Activated CD4-positive, CD25-positive, alpha-beta regulatory T cell treated with anti-CD3 and anti-CD28 coated beads, Interleukin-2, amount 50 U/mL, for 16 hours (primary cell): ENCODE results near the gene UGT2A1.
"Not testable (repeated sequence)": the region's sequence is repeated elsewhere in the genome, so short reads cannot be mapped to it uniquely, and the experiment has no call there.

Source experiments
- DNase-seq: peaks from one replicate; pipeline ENCODE4 v3.0.0-alpha.2; 2020; ENCODE audit warnings: low read depth, low spot score

Gene UGT2A1

GRCh38 chr4:69653147-69653546 is at the start of gene UGT2A1:
Gene UGT2A1 (minus strand): TSS chr4:69653247. CDS start chr4:69647644, 5,603 bp downstream.
- no peak for DNase-seq

- no peak for DNase-seq
These were observed 49.2 kb upstream of the UGT2A1 start for GRCh38 chr4:69702201-69702600.

GRCh38 chr4:69701696-69702095 is 48.6 kb upstream of the UGT2A1 start:
- DNase-seq = no peak

- no peak for DNase-seq
These were observed 44.6 kb upstream of the UGT2A1 start for GRCh38 chr4:69697536-69698242.

GRCh38 chr4:69689599-69689998 is 36.6 kb upstream of the UGT2A1 start:
- no peak for DNase-seq

- DNase-seq = no peak
These were observed 31.8 kb upstream of the UGT2A1 start for GRCh38 chr4:69684804-69685203.

GRCh38 chr4:69668680-69669079 is 15.6 kb upstream of the UGT2A1 start:
- DNase-seq = no peak

- DNase-seq = not testable (repeated sequence)
These were observed 11.0 kb upstream of the UGT2A1 start for GRCh38 chr4:69664009-69664408.

- DNase-seq = not testable (repeated sequence)
These were observed 8.2 kb upstream of the UGT2A1 start for GRCh38 chr4:69661130-69661803.

- DNase-seq = no peak
These were observed 5.1 kb upstream of the UGT2A1 start for GRCh38 chr4:69658133-69658532.

- DNase-seq = no peak
These were observed 3.7 kb upstream of the UGT2A1 start for GRCh38 chr4:69656653-69657158.

- DNase-seq = no peak
These were observed 2.2 kb downstream of the UGT2A1 start for GRCh38 chr4:69650872-69651271.

- no peak for DNase-seq
These were observed 3.4 kb downstream of the UGT2A1 start for GRCh38 chr4:69649629-69650028.

- DNase-seq = no peak
These were observed 3.8 kb downstream of the UGT2A1 start for GRCh38 chr4:69649207-69649606.

- no peak for DNase-seq
These were observed 10.1 kb downstream of the UGT2A1 start for GRCh38 chr4:69642961-69643360.

GRCh38 chr4:69640289-69640688 is 12.8 kb downstream of the UGT2A1 start:
- DNase-seq = no peak

GRCh38 chr4:69639542-69639941 is 13.5 kb downstream of the UGT2A1 start, which contains the start of gene UGT2A2:
Gene UGT2A2 (minus strand): TSS chr4:69639642. CDS start chr4:69639640, 2 bp downstream.
- no peak for DNase-seq

- DNase-seq = no peak
These were observed 35.9 kb downstream of the UGT2A1 start for GRCh38 chr4:69617083-69617694.

GRCh38 chr4:69610484-69610883 is 42.6 kb downstream of the UGT2A1 start:
- no peak for DNase-seq

- no peak for DNase-seq
These were observed 52.0 kb downstream of the UGT2A1 start for GRCh38 chr4:69601065-69601464.

- DNase-seq = no peak
These were observed 53.0 kb downstream of the UGT2A1 start for GRCh38 chr4:69600013-69600412.

GRCh38 chr4:69594382-69594781 is 58.7 kb downstream of the UGT2A1 start:
- DNase-seq = no peak
